Stromal cell of bone marrow (primary cell): Measurements from ENCODE around the gene NCKAP5.

Source experiments
- DNase-seq: peaks from one replicate; pipeline ENCODE4 v3.0.0-alpha.2; 2012; ENCODE audit warnings: low read depth

NCKAP5 gene

DNA sequence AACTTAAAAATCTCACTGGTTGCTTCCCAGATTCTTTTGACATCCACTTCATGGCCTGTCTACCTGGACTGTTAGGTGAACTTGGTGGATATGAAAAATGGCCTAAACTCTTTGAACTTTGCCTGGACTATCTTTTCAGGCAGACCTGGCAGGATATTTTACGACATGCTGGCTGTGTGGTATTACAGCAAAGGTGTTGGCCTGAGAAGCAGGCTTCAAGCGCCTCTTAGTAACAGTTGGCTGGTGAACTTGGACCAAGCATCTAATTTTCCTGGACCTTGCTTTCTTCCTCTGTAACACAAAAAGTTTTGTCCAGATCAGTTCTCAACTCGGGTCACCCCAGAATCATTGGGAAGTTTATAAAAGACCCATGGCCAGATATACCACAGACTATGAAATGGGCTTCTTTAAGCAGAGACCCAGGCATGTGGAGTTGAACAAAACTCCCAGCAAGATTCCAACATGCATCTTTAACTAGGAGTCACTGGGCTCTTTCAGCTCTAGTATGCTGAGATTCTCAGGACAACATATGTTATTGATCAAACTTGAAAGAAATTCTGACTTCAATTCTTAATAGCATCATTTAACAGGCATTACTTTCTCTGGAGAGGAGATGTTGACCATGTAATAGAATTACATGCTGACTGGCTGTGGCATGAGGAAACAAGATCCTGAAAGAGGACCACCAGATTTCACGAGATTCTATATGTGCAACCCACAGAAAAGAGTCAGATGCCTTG, 902.7 kb downstream of the NCKAP5 start:
- no peak for DNase-seq

DNA sequence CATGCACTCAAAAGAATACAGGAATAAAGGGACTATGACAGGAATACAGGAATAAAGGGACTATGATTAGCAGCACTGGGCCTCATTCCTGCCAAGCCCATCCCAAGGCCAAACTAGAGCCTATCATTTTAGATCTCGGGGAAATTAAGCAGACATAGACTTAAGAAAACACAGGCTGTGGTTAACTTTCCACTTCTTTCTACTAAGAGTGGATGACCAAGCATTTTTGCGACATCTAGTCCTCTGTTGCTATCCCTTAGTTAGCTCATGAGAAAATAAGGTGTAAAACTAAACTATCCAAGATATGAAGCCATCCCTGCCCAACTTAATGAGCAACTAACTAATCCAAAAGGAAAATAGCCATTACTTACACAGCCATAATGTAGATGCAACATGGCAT, 904.2 kb downstream of the NCKAP5 start:
- DNase-seq: no peak

- DNase-seq: no peak
Observed at GRCh38 chr2:132662732-132663131, 905.5 kb downstream of the NCKAP5 start.

DNA sequence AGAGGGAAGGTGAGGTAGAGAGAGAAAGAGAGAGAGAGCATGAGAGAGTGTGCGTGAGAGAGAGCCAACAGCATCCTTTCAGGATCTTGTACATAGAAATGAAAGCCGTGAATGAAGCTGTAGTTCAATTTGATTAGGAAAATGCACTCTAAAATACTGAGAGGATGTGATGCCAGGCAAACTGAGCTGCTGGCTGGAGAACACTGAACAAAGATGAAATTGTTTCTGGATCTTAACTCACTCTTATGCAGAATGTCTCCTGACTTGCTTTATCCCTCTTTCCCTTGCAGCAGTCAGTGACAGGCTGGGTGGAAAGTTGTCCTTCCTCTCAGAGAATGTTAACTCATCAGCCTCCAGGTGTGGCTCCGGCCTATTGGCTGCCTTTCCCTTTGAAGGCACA, 908.9 kb downstream of the NCKAP5 start:
- no peak for DNase-seq

- no peak for DNase-seq
Observed at GRCh38 chr2:132656266-132656975, 911.8 kb downstream of the NCKAP5 start.

- DNase-seq: no peak
Observed at GRCh38 chr2:132654968-132655367, 913.3 kb downstream of the NCKAP5 start.

DNA sequence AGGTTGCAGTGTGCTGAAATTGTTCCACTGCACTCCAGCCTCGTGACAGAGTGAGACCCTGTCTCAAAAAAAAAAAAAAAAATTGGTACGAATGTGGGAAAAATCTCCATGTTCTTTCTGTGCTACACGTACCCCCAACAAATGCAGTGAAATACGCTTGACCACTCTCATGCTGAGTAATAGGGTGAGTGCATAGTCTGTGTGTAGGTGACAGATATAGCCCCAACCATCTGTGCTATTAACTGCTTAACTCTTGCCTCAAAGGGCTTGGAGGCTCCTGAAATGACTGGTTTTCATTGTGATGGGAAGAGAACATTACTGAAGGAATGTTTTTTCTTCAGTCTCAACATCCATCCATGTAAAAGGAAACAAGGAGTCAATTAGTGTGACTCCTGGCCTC, 913.9 kb downstream of the NCKAP5 start:
- no peak for DNase-seq

- no peak for DNase-seq
Observed at GRCh38 chr2:132652474-132652873, 915.8 kb downstream of the NCKAP5 start.

DNA sequence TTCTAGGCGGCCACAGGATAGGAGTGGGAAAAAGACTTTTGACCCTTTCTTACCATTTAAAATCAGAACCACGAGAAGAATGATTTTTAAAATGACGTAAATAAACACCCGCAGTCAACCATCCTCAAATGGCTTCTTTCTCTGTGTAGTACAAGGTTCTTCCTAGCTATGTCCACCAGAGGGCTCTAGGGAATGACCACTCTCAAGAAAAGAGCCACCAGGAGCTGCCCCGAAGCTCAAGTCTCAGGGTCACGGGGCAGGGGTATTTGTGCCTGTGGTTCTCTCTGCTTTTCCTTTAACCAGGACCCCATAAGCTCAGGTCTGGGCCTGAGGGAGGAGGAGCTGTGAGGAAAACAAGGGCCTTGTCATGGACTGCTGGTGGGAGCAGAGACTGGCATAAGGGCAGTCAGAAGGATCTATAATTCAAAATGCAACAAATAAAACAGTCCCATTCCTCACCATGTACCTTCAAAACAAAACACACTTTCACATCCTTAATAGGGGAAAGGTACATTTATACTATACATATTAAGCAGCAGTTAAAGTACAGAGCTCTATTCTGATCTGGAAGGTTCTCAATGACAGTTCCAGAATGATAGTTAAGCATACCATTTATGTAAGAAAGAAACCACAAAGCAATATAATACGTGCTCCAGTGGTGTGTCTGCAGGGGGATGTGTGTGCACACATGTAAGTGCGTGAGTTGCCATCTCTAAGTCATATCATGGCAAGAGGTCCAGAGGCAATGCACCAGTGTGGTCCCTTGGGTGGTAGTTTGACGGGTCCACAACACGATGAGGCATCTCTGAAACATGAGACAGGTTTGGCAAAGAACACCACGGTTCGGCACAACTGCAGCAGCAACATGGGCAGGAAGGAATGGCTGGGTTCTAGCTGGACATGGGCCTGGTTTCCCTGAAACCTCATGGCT, 916.9 kb downstream of the NCKAP5 start:
- DNase-seq: peak; percentile 67

DNA sequence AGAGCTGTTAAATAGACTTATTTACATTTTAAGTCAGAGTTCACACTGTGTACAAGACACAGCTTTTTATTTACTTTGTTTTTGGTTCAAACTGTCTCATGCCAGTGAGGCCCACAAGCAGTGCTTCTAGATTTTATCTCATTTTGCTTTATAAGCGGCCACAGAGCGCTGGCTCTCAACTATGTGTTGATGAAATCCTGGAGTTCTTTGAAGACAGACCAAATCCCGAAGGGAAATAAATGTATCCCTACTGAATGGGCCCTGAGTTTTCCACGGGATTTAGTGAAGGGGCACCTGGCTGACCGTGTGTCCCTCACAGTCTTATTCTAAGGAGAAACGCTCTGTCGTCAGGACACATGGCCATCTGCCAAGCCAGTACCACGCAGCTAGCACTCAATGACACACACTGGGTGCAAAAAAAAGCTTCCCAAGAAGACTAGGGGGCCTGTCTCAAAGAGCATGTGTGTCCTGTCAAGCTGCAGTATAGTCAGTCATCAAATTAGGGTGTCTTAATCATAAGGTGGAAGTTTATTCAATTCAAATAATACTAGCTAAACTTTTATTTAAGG, 921.6 kb downstream of the NCKAP5 start:
- DNase-seq: no peak

GRCh38 chr2:132645722-132646539, 922.3 kb downstream of the NCKAP5 start:
- DNase-seq: no peak

- DNase-seq: no peak
Observed at GRCh38 chr2:132645176-132645575, 923.1 kb downstream of the NCKAP5 start.

GRCh38 chr2:132642415-132642814, 925.8 kb downstream of the NCKAP5 start:
- no peak for DNase-seq

DNA sequence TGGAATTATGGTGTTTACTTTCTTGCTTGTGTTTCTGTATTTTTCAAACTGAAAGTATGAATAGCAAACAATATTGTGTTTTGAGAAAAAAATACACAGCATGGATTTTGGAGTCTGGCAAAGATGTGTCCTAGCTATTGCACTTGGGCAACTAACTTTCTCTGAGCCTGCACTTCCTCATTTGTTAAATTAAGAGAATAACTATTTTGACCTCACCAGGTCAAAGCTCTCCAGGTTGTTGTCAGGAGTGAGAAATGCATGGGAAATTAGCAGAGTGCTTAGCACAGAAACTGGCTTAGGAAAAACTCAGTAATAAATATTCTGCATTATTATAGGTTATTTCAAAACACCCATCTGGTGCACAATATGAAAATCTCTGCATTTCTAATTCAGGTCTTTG, 926.4 kb downstream of the NCKAP5 start:
- no peak for DNase-seq

- no peak for DNase-seq
Observed at GRCh38 chr2:132640116-132640515, 928.1 kb downstream of the NCKAP5 start.

- no peak for DNase-seq
Observed at GRCh38 chr2:132638313-132639040, 929.8 kb downstream of the NCKAP5 start.

- DNase-seq: no peak
Observed at GRCh38 chr2:132636346-132636745, 931.9 kb downstream of the NCKAP5 start.

GRCh38 chr2:132633635-132634034, 934.6 kb downstream of the NCKAP5 start:
- no peak for DNase-seq

GRCh38 chr2:132632000-132632649, 936.1 kb downstream of the NCKAP5 start:
- DNase-seq: peak; percentile 70

DNA sequence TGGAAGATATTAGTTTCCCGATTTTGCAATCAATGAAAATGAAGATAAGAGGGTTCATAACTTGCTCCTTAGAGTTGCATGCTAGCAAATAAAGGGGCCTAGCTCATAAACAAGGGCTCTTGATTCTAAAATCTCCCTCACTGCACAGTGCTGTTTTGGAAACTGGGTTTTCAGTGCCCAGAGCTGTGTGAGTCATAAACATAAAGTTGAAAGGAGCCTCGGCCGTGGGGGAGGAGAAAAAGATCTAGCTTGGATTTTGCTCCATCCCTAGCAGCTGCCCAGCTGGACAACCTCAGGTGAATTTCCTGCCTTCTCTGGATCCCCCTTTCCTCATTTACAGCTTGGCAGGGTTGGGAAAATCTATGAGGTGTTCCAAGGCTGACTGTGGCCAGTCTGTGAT, 940.7 kb downstream of the NCKAP5 start:
- peak; percentile 23 for DNase-seq
